Measurements from ENCODE around the gene SH3D19. TPM values are rescaled to one million over a fixed set of nuclear protein-coding genes. Genes with fewer than 3 reads are reported as not detected.
"Not testable (repeated sequence)": the region's sequence is repeated elsewhere in the genome, so short reads cannot be mapped to it uniquely, and the experiment has no call there.

SH3D19 gene
- total RNA-seq, 1 experiment from 2014 or later, result 6.1 TPM

GRCh38 chr4:151150821-151151580 is 174.4 kb downstream of the SH3D19 start:
- DNase-seq (ENCODE audit: low read depth), result no peak

- DNase-seq (ENCODE audit: low read depth), result no peak
Observed at GRCh38 chr4:151148261-151148660, 177.1 kb downstream of the SH3D19 start.

DNA sequence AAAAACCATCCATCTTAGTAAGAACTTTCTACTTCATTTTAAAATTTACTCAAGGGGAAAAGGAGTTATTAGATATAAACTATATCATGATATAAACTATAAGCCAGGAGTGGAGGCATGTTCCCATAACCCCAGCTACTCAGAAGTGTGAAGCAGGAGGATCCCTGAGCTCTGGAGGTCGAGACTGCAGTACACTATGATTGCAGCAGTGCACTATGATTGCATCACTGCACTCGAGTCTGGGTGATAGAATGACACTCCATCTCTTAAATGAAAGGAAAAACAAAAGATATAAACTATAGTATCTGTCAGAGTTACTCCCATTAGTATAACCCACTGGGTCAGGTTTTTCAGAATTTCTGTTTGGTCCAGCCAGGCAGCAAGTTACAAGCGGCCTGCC is 178.4 kb downstream of the SH3D19 start:
- DNase-seq (ENCODE audit: low read depth), result no peak

GRCh38 chr4:151144329-151145072 is 180.9 kb downstream of the SH3D19 start:
- no peak for DNase-seq (ENCODE audit: low read depth)

DNA sequence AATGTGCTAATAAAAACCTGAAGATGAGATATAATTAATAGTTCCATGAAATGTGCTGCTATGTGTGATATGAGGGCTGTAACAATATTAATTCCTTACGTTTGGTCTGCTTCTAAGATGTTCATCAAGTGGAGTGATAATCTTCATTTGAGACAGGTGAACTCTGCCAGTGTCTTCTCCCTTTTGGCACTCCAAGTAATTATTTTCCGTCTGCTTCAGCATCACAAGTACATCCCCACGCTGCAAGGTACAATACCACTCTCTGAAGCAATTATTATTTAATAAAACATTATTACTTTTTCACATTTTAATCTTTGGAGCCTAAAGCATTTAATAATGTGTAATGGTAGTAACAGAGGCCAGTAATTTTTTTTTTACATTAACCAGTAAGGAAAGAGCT is 181.6 kb downstream of the SH3D19 start:
- no peak for DNase-seq (ENCODE audit: low read depth)

GRCh38 chr4:151143162-151143561 is 182.2 kb downstream of the SH3D19 start:
- no peak for DNase-seq (ENCODE audit: low read depth)

GRCh38 chr4:151142758-151143157 is 182.6 kb downstream of the SH3D19 start:
- no peak for DNase-seq (ENCODE audit: low read depth)

DNA sequence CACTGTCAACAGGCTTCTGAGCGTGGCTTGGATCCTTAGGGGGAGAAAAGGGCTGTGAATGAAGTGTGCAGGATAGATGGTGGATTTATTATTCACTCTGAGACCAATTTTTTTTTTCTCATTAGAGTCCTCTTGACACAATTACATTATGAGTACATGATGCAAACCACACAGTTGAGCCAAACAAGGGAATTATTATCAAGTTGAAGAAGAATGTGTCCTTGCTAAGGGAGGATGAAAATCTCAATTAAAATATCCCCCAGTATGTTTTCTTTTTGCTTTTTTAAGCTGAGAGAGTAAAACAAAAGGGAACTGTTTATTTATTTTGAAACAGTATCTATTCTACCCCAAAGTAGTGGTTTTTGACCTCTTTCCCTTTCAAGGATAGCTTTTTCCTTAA is 185.6 kb downstream of the SH3D19 start:
- DNase-seq (ENCODE audit: low read depth), result no peak

DNA sequence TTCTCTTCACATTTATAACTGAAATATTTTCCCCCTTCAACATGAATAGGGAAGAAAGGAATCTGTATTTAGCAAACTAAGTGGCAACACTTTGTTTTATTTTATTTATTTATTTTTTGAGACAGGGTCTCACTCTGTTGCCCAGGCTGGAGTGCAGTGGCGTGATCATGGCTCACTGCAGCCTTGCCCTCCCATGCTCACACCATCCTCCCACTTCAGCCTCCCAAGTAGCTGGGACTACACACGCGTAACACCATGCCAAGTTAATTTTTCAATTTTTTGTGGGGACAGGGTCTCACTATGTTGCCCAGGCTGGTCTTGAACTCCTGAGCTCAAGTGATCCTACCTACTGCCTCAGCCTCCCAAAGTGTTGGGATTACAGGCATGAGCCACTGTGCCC is 189.4 kb downstream of the SH3D19 start:
- not testable (repeated sequence) for DNase-seq (ENCODE audit: low read depth)

- no peak for DNase-seq (ENCODE audit: low read depth)
Observed at GRCh38 chr4:151133311-151133710, 192.1 kb downstream of the SH3D19 start.

GRCh38 chr4:151129796-151130195 is 195.6 kb downstream of the SH3D19 start:
- DNase-seq (ENCODE audit: low read depth), result no peak

DNA sequence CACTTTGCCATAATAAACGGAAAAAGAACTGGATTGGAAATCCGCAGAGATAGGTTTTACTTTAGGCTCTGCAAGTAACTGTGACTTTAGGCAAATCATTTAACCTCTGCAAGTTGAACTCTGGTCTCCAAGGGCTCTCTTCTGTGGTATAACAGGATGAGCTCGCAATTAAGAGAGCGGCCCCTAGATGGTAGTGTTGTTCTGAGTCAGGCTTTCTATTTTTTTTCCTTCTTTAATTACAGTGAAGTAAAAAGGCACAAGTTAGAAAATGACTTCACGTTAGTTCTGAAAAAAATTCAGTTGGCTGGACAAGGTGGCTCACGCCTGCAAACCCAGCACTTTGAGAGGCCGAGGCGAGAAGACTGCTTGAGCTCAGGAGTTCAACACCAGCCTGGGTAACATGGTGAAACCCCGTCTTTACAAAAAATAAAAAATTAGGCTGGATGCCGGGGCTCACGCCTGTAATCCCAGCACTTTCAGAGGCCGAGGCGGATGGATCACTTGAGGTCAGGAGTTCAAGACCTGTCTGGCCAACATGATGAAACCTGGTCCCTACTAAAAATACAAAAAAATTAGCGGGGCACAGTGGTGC is 207.9 kb downstream of the SH3D19 start:
- peak; percentile 57 for DNase-seq (ENCODE audit: low read depth)

GRCh38 chr4:151114986-151115385 is 210.4 kb downstream of the SH3D19 start:
- DNase-seq (ENCODE audit: low read depth), result no peak

- no peak for DNase-seq (ENCODE audit: low read depth)
Observed at GRCh38 chr4:151114338-151114737, 211.1 kb downstream of the SH3D19 start.

GRCh38 chr4:151110236-151110635 is 215.2 kb downstream of the SH3D19 start:
- no peak for DNase-seq (ENCODE audit: low read depth)

- DNase-seq (ENCODE audit: low read depth), result no peak
Observed at GRCh38 chr4:151107063-151107462, 218.3 kb downstream of the SH3D19 start.

DNA sequence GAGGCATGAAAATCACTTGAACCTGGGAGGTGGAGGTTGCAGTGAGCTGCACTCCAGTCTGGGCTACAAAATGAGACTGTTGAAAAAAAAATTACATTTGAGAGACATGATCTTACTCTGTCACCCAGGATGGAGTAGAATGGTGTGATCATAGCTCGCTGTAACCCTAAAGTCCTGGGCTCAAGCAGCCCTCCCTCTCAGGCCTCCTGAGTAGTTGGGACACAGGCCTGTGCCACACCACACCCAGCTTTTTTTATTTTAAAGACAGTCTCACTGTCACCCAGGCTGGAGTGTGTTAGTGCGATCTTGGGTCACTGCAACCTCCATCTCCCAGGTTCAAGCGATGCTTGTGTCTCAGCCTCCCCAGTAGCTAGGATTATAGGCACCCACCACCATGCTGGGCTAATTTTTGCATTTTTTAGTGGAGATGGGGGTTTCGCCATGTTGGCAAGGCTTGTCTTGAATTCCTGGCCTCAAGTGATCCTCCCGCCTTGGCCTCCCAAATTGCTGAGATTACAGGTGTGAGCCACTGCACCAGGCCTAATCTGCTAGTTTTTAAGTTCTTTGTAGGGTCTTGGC is 219.9 kb downstream of the SH3D19 start:
- no peak for DNase-seq (ENCODE audit: low read depth)

- no peak for DNase-seq (ENCODE audit: low read depth)
Observed at GRCh38 chr4:151104621-151105020, 220.8 kb downstream of the SH3D19 start.

- no peak for DNase-seq (ENCODE audit: low read depth)
Observed at GRCh38 chr4:151103758-151104157, 221.6 kb downstream of the SH3D19 start.

GRCh38 chr4:151100531-151100930 is 224.9 kb downstream of the SH3D19 start:
- no peak for DNase-seq (ENCODE audit: low read depth)

- no peak for DNase-seq (ENCODE audit: low read depth)
Observed at GRCh38 chr4:151099976-151100417, 225.4 kb downstream of the SH3D19 start.

DNA sequence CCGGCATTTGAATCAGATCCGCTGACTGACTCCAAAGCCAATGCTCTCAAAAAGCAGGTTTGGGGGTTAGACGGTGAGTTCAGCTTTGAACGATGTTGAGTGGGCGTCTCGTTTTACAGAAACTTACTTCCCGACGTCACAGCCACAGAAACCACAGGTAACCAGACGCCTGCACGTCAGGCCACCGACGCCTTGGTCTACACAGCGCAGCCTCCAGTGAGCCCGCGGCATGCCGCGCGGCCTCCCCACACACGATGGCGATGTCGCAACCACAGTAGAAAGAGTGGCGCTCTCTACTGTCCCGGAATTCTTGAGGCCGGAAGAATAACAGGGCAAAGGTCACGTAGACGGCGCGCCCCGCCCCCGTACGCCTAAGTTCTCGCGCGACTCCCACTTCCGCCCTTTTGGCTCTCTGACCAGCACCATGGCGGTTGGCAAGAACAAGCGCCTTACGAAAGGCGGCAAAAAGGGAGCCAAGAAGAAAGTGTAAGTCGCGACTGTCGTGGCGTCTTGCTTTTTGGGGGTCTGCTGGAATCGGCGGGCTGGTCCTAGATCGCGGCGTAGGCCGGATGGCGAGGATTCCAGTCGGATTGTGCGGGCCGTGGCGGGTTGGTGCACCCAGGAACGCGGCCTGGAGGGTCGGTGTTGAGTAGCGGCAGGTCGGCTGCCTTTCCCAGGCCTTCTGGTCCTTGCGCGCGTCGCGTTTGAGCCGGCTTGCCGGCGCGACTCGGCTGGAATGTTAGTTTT is 226.0 kb downstream of the SH3D19 start, which contains the start of gene RPS3A:
Gene RPS3A (plus strand): TSS at position 400 of the 747 bp plus-strand sequence. CDS start 25 bp downstream, at position 425.
- DNase-seq (ENCODE audit: low read depth), result peak; percentile 93
